Spleen (tissue), 11 donors: Measurements from ENCODE around the gene GRAMD2B. TPM values are rescaled to one million over a fixed set of nuclear protein-coding genes. Genes with fewer than 3 reads are reported as not detected.

Source experiments
- DNase-seq: peaks from one replicate; pipeline ENCODE4 v3.0.0-alpha.2; 2020
- H3K27ac ChIP-seq, 8 donors: fragments of 200-600 bp; sonication (generic) in 7 of 8; 1 replicate in 4 of 8; 2 replicates in 4 of 8; pipeline versions ENCODE4 v1.5.0 to v1.8.0; 2016 to 2021; ENCODE audit warnings: inconsistent platforms in 4 of 8, mild to moderate bottlenecking in 4 of 8, moderate library complexity in 1 of 8
- H3K27me3 ChIP-seq, 7 donors: fragments of 200-600 bp; sonication (generic) in 6 of 7; replicated peaks in 1 of 7; 1 replicate in 4 of 7; 2 replicates in 3 of 7; pipeline versions ENCODE4 v1.5.0 to v1.8.0; 2016 to 2021; ENCODE audit warnings: inconsistent platforms in 3 of 7, mild to moderate bottlenecking in 1 of 7
- H3K36me3 ChIP-seq, 6 donors: fragments of 200-600 bp; sonication (generic) in 5 of 6; 1 replicate in 4 of 6; 2 replicates in 2 of 6; pipeline versions ENCODE4 v1.5.0 to v1.8.0; 2016 to 2021; ENCODE audit warnings: inconsistent platforms in 2 of 6
- H3K4me1 ChIP-seq, 6 donors: fragments of 200-600 bp; sonication (generic) in 5 of 6; 1 replicate in 3 of 6; 2 replicates in 3 of 6; pipeline versions ENCODE4 v1.5.0 to v1.8.0; 2016 to 2021; ENCODE audit warnings: inconsistent platforms in 3 of 6
- H3K4me3 ChIP-seq, 8 donors: fragments of 200-600 bp; sonication (generic) in 7 of 8; 1 replicate in 4 of 8; 2 replicates in 4 of 8; pipeline versions ENCODE4 v1.5.0 to v1.8.0; 2016 to 2021; ENCODE audit warnings: inconsistent platforms in 4 of 8, mild to moderate bottlenecking in 4 of 8, moderate library complexity in 2 of 8
- H3K9me3 ChIP-seq, 8 donors: fragments of 200-600 bp; sonication (generic) in 7 of 8; 1 replicate in 4 of 8; 2 replicates in 4 of 8; pipeline versions ENCODE4 v1.5.0 to v1.8.0; 2016 to 2021; ENCODE audit warnings: inconsistent platforms in 4 of 8
- CTCF ChIP-seq, 11 experiments: fragments of 200-600 bp in 7 of 11; fragments of 450-650 bp in 4 of 11; sonication (generic) in 4 of 11; IDR thresholded peaks in 8 of 11; conservative IDR thresholded peaks in 3 of 11; 1 replicate in 7 of 11; 2 replicates in 4 of 11; pipeline versions ENCODE4 v1.4.0 to v1.8.0; 2016 to 2021; ENCODE audit warnings: antibody characterized with exemption in 11 of 11, inconsistent platforms in 4 of 11, mild to moderate bottlenecking in 1 of 11
- POLR2A ChIP-seq, 3 donors: fragments of 450-650 bp; IDR thresholded peaks; one replicate each; pipeline ENCODE4 v1.5.1; 2017; ENCODE audit warnings: antibody characterized with exemption in 3 of 3, mild to moderate bottlenecking in 1 of 3
- POLR2AphosphoS5 ChIP-seq, 3 donors: sonication (generic); formaldehyde crosslinking; IDR thresholded peaks; one replicate each; pipeline ENCODE4 v1.5.1; 2017; ENCODE audit warnings: antibody characterized with exemption in 3 of 3
- WGBS, 5 donors: extraction: QIAGEN DNeasy Blood & Tissue Kit in 3 of 5; methylation state at CpG; one replicate each; pipeline versions ENCODE4 v1.1.5 to v1.1.7; 2013 to 2018; 5-methylcytosine and 5-hydroxymethylcytosine counted together
- intact Hi-C: fragments of 100-400 bp; cut with DNase I; formaldehyde crosslinking; loops from one replicate; pipeline ENCODE4 v1.15.0; 2023; ENCODE audit warnings: low total_unique reads
- polyA plus RNA-seq, 3 donors: library from polyadenylated mRNA; stranded (reverse); fragments of 200-250 nt; gene quantifications; one replicate each; pipeline ENCODE4 v1.2.1, GENCODE V29; 2013
- total RNA-seq, 7 donors: library from RNA; depleted of rRNA in 3 of 7; stranded (reverse); fragments of >200 nt in 3 of 7; fragmentation: NEBNext Ultra II Directional in 4 of 7; extraction: Animal tissue kit (Norgen Biotek cat#: 25700) in 4 of 7; gene quantifications; one replicate each; pipeline versions ENCODE4 v1.1.0 to v1.2.1, GENCODE V29; 2016 to 2021
- donor health status: healthy with polysubstance abuse.
- donor health status: DM: no; HTN: no; CAD: no; lungs with moderate emphysema.
- donor health status: DM: no; HTN: no; CAD: no.
- donor health status: Bipolar disorder and iron deficiency.
- donor health status: healthy.
- donor health status: DM: no; HTN: no; CAD: no.
- donor health status: DM: yes; HTN: yes; CAD: no.

The GRAMD2B gene
- total and polyA plus RNA-seq, 10 donors, result 3.0 to 28.7 (median 10.9) TPM

GRCh38 chr5:126462239-126463014 lies 39.2 kb downstream of the GRAMD2B start:
- intact Hi-C loops, result no loop called here

GRCh38 chr5:126464016-126464415 lies 40.8 kb downstream of the GRAMD2B start:
- Histone ChIP-seq H3K9me3 (no peaks in the 10 kb centered on the region), H3K36me3 (peaks cover 0 to 23% (median 0%) of the 10 kb centered on the region in 6 donors), H3K27ac (no peak overlapping the region), H3K4me3 (no peak overlapping the region), H3K4me1 (peaks cover 10 to 29% (median 16%) of the 10 kb centered on the region in 6 donors), H3K27me3 (no peaks in the 10 kb centered on the region)
- TF ChIP-seq POLR2A (IDR thresholded peaks at IDR 0.05), result no peak
- no peak for TF ChIP-seq CTCF (IDR thresholded peaks at IDR 0.05 in 8 of 11, conservative IDR thresholded peaks at IDR 0.05 in 3 of 11)
- TF ChIP-seq POLR2AphosphoS5 (IDR thresholded peaks at IDR 0.05), result no peak
- WGBS, 5 donors, result 82 to 94% (median 92%) methylated on average over 2 of the region's 2 CpGs
- intact Hi-C loops, result no loop called here
- DNase-seq, result no peak

More at GRCh38 chr5:126462239-126463014, 39.2 kb downstream of the GRAMD2B start:
- peak overlapping the region in 1 of 8 donors; percentile 27 for H3K4me3 ChIP-seq
- WGBS, 5 donors, result 32 to 53% (median 44%) methylated on average over 8 of the region's 8 CpGs
- H3K27me3 ChIP-seq, result no peaks in the 10 kb centered on the region
- peak overlapping the region in 6 of 8 donors; percentile 10 to 62 (median 38) for H3K27ac ChIP-seq
- no peak for DNase-seq
- no peak for TF ChIP-seq POLR2A (IDR thresholded peaks at IDR 0.05)
- TF ChIP-seq CTCF (IDR thresholded peaks at IDR 0.05 in 8 of 11, conservative IDR thresholded peaks at IDR 0.05 in 3 of 11), result no peak
- TF ChIP-seq POLR2AphosphoS5 (IDR thresholded peaks at IDR 0.05), result no peak
- peaks cover 10 to 19% (median 16%) of the 10 kb centered on the region in 6 donors for H3K4me1 ChIP-seq
- no peaks in the 10 kb centered on the region for H3K9me3 ChIP-seq
- peaks cover 0 to 23% (median 0%) of the 10 kb centered on the region in 6 donors for H3K36me3 ChIP-seq

- Histone ChIP-seq H3K27ac (no peak overlapping the region), H3K9me3 (no peaks in the 10 kb centered on the region), H3K4me1 (peaks cover 10 to 29% (median 16%) of the 10 kb centered on the region in 6 donors), H3K4me3 (no peak overlapping the region), H3K27me3 (no peaks in the 10 kb centered on the region), H3K36me3 (peaks cover 0 to 24% (median 0%) of the 10 kb centered on the region in 6 donors)
- intact Hi-C loops, result no loop called here
- no peak for DNase-seq
- WGBS, 5 donors, result 80 to 96% (median 88%) methylated on average over 7 of the region's 7 CpGs
- TF ChIP-seq CTCF (IDR thresholded peaks at IDR 0.05 in 8 of 11, conservative IDR thresholded peaks at IDR 0.05 in 3 of 11) (no peak), POLR2A (IDR thresholded peaks at IDR 0.05) (no peak), POLR2AphosphoS5 (IDR thresholded peaks at IDR 0.05) (no peak)
Observed at GRCh38 chr5:126464959-126465358, 41.8 kb downstream of the GRAMD2B start.

- Histone ChIP-seq H3K27ac (peak overlapping the region in 5 of 8 donors; percentile 11 to 44 (median 24)), H3K4me1 (peaks cover 0 to 11% (median 0%) of the 10 kb centered on the region in 6 donors), H3K27me3 (no peaks in the 10 kb centered on the region), H3K36me3 (peaks cover 0 to 54% (median 1%) of the 10 kb centered on the region in 6 donors), H3K4me3 (no peak overlapping the region), H3K9me3 (no peaks in the 10 kb centered on the region)
- intact Hi-C loops, result no loop called here
- no peak for DNase-seq
- WGBS, 5 donors, result 74 to 95% (median 86%) methylated on average over 3 of the region's 3 CpGs
- TF ChIP-seq POLR2A (IDR thresholded peaks at IDR 0.05), result no peak
- TF ChIP-seq POLR2AphosphoS5 (IDR thresholded peaks at IDR 0.05), result no peak
- TF ChIP-seq CTCF (IDR thresholded peaks at IDR 0.05 in 8 of 11, conservative IDR thresholded peaks at IDR 0.05 in 3 of 11), result no peak
Observed at GRCh38 chr5:126468091-126468490, 44.9 kb downstream of the GRAMD2B start.
